Loucy (cell line): ENCODE measurements around the gene ROR1.

Experiments used
- EZH2phosphoT487 ChIP-seq: fragments of 200-600 bp; IDR thresholded peaks from 2 replicates; pipeline ENCODE4 v1.6.1; 2018; ENCODE audit warnings: antibody characterized with exemption, mild to moderate bottlenecking, moderate library complexity, borderline replicate concordance
- TF ChIP-seq, protein P1 (sequence below): fragments of 200-600 bp; sonication (generic); conservative IDR thresholded peaks from 2 replicates; pipeline ENCODE4 v1.5.1; 2014; ENCODE audit warnings: mild to moderate bottlenecking, antibody characterized with exemption, low read length

DNA sequence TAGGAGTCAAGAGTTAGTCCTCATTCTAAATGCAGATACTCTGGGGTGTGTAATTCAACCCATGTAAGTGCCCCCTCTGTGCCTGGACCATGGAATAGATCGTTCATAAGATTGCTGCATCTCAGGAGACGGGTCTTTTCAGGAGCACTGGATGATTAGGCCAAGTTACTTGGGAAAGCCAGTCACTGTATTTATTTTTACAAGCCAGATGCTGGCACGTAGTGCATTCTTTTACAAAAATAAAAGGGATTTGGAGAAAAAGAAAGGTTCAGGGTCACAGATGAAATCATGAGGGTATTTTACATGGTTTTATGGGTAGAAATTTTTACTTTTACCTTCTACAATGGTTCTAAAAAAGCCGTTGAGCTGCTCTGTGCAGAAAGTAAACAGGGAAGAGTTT lies 327.0 kb downstream of the ROR1 start:
- TF ChIP-seq EZH2phosphoT487 = no peak
- TF ChIP-seq, protein P1, sequence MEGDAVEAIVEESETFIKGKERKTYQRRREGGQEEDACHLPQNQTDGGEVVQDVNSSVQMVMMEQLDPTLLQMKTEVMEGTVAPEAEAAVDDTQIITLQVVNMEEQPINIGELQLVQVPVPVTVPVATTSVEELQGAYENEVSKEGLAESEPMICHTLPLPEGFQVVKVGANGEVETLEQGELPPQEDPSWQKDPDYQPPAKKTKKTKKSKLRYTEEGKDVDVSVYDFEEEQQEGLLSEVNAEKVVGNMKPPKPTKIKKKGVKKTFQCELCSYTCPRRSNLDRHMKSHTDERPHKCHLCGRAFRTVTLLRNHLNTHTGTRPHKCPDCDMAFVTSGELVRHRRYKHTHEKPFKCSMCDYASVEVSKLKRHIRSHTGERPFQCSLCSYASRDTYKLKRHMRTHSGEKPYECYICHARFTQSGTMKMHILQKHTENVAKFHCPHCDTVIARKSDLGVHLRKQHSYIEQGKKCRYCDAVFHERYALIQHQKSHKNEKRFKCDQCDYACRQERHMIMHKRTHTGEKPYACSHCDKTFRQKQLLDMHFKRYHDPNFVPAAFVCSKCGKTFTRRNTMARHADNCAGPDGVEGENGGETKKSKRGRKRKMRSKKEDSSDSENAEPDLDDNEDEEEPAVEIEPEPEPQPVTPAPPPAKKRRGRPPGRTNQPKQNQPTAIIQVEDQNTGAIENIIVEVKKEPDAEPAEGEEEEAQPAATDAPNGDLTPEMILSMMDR = no peak
